Measurements from ENCODE around the gene SMIM14. TPM values are rescaled to one million over a fixed set of nuclear protein-coding genes. Genes with fewer than 3 reads are reported as not detected.
A peak's percentile ranks its signal among the peaks of the same experiment; 100 is the strongest.

SMIM14 gene
- total and polyA plus RNA-seq, 9 of the 15 experiments (the other 6 are each of a cell fraction or from before 2014, with no cell fraction given): 0.98 to 3.7 (median 2.2) TPM

DNA sequence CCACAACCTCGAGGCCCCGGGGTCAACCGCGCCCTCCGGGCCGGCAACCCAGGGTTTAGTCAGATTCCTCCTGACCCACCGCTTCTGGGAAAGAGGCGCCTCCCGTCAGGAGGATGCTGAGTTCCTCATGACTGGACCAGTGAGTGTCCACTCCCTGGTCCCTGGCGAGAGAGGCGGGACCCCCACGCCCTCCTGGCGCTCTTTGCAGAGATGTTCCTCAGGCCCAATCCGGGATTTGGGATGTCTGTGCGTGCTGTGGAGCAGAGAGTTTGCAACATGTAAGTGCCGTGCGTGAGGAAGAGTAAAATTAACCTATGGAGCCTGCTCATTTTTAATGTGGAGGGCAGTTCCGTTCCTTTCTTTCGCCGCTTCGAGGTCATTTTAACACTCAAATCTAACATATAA lies 110.6 kb downstream of the SMIM14 start:
- peak; percentile 49 for ATAC-seq
- no peak for FAIRE-seq
- Histone ChIP-seq H3K79me2 (ENCODE audit: control insufficient read depth, insufficient read depth, low read length) (peaks cover 25% of the 10 kb centered on the region), H3K4me3 (peak overlapping the region; percentile 81), H3K27ac (ENCODE audit: extremely low read depth, low read depth, low read length) (peak overlapping the region; percentile 83), H3K9ac (ENCODE audit: insufficient read depth in 1 of 2, low read depth in 2 of 2, low read length in 2 of 2) (peak overlapping the region; percentile 75 to 98), H3K36me3 (ENCODE audit: control insufficient read depth, insufficient read depth, low read length) (0 out of 3 replicates have a peak, but pooled peaks cover 2% of the 10 kb centered on the region), H4K20me1 (replicated peaks; ENCODE audit: control insufficient read depth, insufficient read depth, low read length) (no peaks in the 10 kb centered on the region), H3K27me3 (ENCODE audit: control insufficient read depth in 2 of 2, insufficient read depth in 2 of 2, low read length in 2 of 2) (no peaks in the 10 kb centered on the region), H3K4me1 (replicated peaks in 1 of 2; ENCODE audit: control insufficient read depth in 2 of 2, insufficient read depth in 2 of 2, low read length in 2 of 2) (peaks cover 5 to 20% of the 10 kb centered on the region in 2 experiments; a peak in 4 of 5 replicates), H3K9me3 (replicated peaks; ENCODE audit: control insufficient read depth, insufficient read depth, low read depth, low read length) (peaks cover 12% of the 10 kb centered on the region), H2AFZ (ENCODE audit: low read depth, low read length) (peak overlapping the region; percentile 82), H3K9me1 (ENCODE audit: control insufficient read depth, insufficient read depth, low read length) (no peaks in the 10 kb centered on the region), H3K4me2 (ENCODE audit: insufficient read depth, low read length) (peak overlapping the region; percentile 96)
- 5% methylated on average over 21 of the region's 21 CpGs for WGBS (ENCODE audit: insufficient coverage, low coverage, missing lambda C conversion rate)
- CTCF ChIA-PET (ENCODE audit: low intra/inter-chr PET ratio): no interaction called here
- BruUV-seq (replicated peaks): TSS peak; percentile 80
- intact Hi-C loops (cut with micrococcal nuclease) (loop anchor here (1.0 to 5.0 kb wide), 2 partner anchors 61 to 449 kb away; partner anchors contain the start of gene PDS5A), in situ Hi-C loops (cut with MboI) (no loop called here)
- DNase-seq (ENCODE audit: extremely low read depth in 1 of 4, low spot score in 3 of 4): no peak
- POLR2A ChIA-PET: interaction anchor here (1.0 to 1.6 kb wide), 5 partner anchors 8 to 322 kb away, joined by 3 to 5 read pairs (median 3); no protein-coding TSS in a partner anchor
- TF ChIP-seq ZNF584 (CRISPR knock-in tag; IDR thresholded peaks at IDR 0.05; ENCODE audit: low read depth): no peak
- TF ChIP-seq, protein P1, sequence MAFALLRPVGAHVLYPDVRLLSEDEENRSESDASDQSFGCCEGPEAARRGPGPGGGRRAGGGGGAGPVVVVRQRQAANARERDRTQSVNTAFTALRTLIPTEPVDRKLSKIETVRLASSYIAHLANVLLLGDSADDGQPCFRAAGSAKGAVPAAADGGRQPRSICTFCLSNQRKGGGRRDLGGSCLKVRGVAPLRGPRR (CRISPR knock-in tag; IDR thresholded peaks at IDR 0.05): no peak
- no peak for TF ChIP-seq NR2C2 (CRISPR knock-in tag; IDR thresholded peaks at IDR 0.05)
- peak; percentile 47 for TF ChIP-seq NR2C2 (tag; IDR thresholded peaks at IDR 0.05)
- peak; percentile 16 for TF ChIP-seq PHF20 (IDR thresholded peaks at IDR 0.05; ENCODE audit: partially characterized antibody)
- peak; percentile 2; the same call in 1 of the 2 replicates for TF ChIP-seq JUND (IDR thresholded peaks at IDR 0.05; ENCODE audit: borderline replicate concordance, low read depth, low read length)
- no peak for TF ChIP-seq JUND (tag; IDR thresholded peaks at IDR 0.05; ENCODE audit: borderline replicate concordance, low read depth, low read length)
- TF ChIP-seq ZNF668 (CRISPR knock-in tag; IDR thresholded peaks at IDR 0.05): no peak
- TF ChIP-seq, protein P2, sequence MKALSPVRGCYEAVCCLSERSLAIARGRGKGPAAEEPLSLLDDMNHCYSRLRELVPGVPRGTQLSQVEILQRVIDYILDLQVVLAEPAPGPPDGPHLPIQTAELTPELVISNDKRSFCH (CRISPR knock-in tag; IDR thresholded peaks at IDR 0.05): no peak
- TF ChIP-seq, protein P2 (tag; IDR thresholded peaks at IDR 0.05): no peak
- TF ChIP-seq, protein P3, sequence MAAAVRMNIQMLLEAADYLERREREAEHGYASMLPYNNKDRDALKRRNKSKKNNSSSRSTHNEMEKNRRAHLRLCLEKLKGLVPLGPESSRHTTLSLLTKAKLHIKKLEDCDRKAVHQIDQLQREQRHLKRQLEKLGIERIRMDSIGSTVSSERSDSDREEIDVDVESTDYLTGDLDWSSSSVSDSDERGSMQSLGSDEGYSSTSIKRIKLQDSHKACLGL (CRISPR knock-in tag; IDR thresholded peaks at IDR 0.05; ENCODE audit: borderline replicate concordance, poor library complexity, severe bottlenecking): no peak
- no peak for TF ChIP-seq SIX5 (IDR thresholded peaks at IDR 0.05; ENCODE audit: borderline replicate concordance in 1 of 2, insufficient read depth in 1 of 2, low read depth in 1 of 2, low read length in 2 of 2)
- TF ChIP-seq, protein P4, sequence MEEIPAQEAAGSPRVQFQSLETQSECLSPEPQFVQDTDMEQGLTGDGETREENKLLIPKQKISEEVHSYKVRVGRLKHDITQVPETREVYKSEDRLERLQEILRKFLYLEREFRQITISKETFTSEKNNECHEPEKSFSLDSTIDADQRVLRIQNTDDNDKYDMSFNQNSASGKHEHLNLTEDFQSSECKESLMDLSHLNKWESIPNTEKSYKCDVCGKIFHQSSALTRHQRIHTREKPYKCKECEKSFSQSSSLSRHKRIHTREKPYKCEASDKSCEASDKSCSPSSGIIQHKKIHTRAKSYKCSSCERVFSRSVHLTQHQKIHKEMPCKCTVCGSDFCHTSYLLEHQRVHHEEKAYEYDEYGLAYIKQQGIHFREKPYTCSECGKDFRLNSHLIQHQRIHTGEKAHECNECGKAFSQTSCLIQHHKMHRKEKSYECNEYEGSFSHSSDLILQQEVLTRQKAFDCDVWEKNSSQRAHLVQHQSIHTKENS (CRISPR knock-in tag; IDR thresholded peaks at IDR 0.05): no peak
- TF ChIP-seq CBFA2T3 (IDR thresholded peaks at IDR 0.05): no peak
- 0 out of 2 replicates have a peak, but pooled peaks have one; percentile 69 for TF ChIP-seq NR1H2 (CRISPR knock-in tag; IDR thresholded peaks at IDR 0.05)

Data from K562 (cell line).